NCI-H510A treated with DMSO at 0.1 percent for 48 hours (cell line): ENCODE measurements around the gene RAD51B.
"Not testable (repeated sequence)": the region's sequence is repeated elsewhere in the genome, so short reads cannot be mapped to it uniquely, and the experiment has no call there.

Experiments used
- DNase-seq: peaks from one replicate; lab custom pipeline; 2025; lab: John Stamatoyannopoulos, UW

RAD51B gene

GRCh38 chr14:68274725-68275124 is 455.1 kb downstream of the RAD51B start:
- DNase-seq: no peak

- no peak for DNase-seq
Observed at GRCh38 chr14:68278576-68279436, 459.2 kb downstream of the RAD51B start.

- DNase-seq: no peak
Observed at GRCh38 chr14:68279437-68279720, 459.8 kb downstream of the RAD51B start.

GRCh38 chr14:68279777-68280233 is 460.2 kb downstream of the RAD51B start:
- DNase-seq: no peak

- no peak for DNase-seq
Observed at GRCh38 chr14:68281497-68281896, 461.9 kb downstream of the RAD51B start.

- no peak for DNase-seq
Observed at GRCh38 chr14:68282479-68283377, 463.1 kb downstream of the RAD51B start.

- no peak for DNase-seq
Observed at GRCh38 chr14:68283378-68284123, 464.0 kb downstream of the RAD51B start.

GRCh38 chr14:68284333-68284732 is 464.8 kb downstream of the RAD51B start:
- DNase-seq: no peak

GRCh38 chr14:68284834-68285233 is 465.3 kb downstream of the RAD51B start:
- DNase-seq: no peak

GRCh38 chr14:68285421-68286179 is 466.0 kb downstream of the RAD51B start:
- no peak for DNase-seq

GRCh38 chr14:68286667-68287066 is 467.1 kb downstream of the RAD51B start:
- DNase-seq: no peak

- not testable (repeated sequence) for DNase-seq
Observed at GRCh38 chr14:68289452-68289851, 469.9 kb downstream of the RAD51B start.

GRCh38 chr14:68291820-68292219 is 472.2 kb downstream of the RAD51B start:
- peak; percentile 86 for DNase-seq

GRCh38 chr14:68292441-68293215 is 473.0 kb downstream of the RAD51B start:
- DNase-seq: no peak

- no peak for DNase-seq
Observed at GRCh38 chr14:68293404-68293803, 473.8 kb downstream of the RAD51B start.

- peak; percentile 61 for DNase-seq
Observed at GRCh38 chr14:68295316-68295816, 475.8 kb downstream of the RAD51B start.

GRCh38 chr14:68297039-68297438 is 477.5 kb downstream of the RAD51B start:
- DNase-seq: no peak

- DNase-seq: no peak
Observed at GRCh38 chr14:68297876-68298468, 478.4 kb downstream of the RAD51B start.

GRCh38 chr14:68300608-68301007 is 481.0 kb downstream of the RAD51B start:
- DNase-seq: no peak

GRCh38 chr14:68301219-68301618 is 481.6 kb downstream of the RAD51B start:
- DNase-seq: no peak
